KMS-11 (cell line): Measurements from ENCODE around the gene PSRC1.

ENCODE experiments used
- H2AFZ ChIP-seq: fragments of 200-600 bp; sonication (generic); 2 replicates; pipeline ENCODE4 v1.6.1; 2016; ENCODE audit warnings: antibody characterized with exemption, mixed run types, low read depth
- H3K27ac ChIP-seq: fragments of 200-600 bp; sonication (generic); 2 replicates; pipeline ENCODE4 v1.6.1; 2016; ENCODE audit warnings: mild to moderate bottlenecking, mixed run types
- H3K27me3 ChIP-seq: fragments of 200-600 bp; sonication (generic); 2 replicates; pipeline ENCODE4 v1.6.1; 2017; ENCODE audit warnings: mild to moderate bottlenecking, low read depth, mixed run types, moderate library complexity; ENCODE audit not compliant: insufficient read depth
- H3K36me3 ChIP-seq: fragments of 200-600 bp; sonication (generic); 2 replicates; pipeline ENCODE4 v1.6.1; 2017; ENCODE audit warnings: mild to moderate bottlenecking, mixed run types; ENCODE audit not compliant: insufficient read depth
- H3K4me1 ChIP-seq: fragments of 200-600 bp; sonication (generic); 2 replicates; pipeline ENCODE4 v1.6.1; 2016; ENCODE audit warnings: mild to moderate bottlenecking, low read depth, mixed run types; ENCODE audit not compliant: poor library complexity, severe bottlenecking
- H3K4me2 ChIP-seq: fragments of 200-600 bp; sonication (generic); 2 replicates; pipeline ENCODE4 v1.7.0; 2016; ENCODE audit warnings: mild to moderate bottlenecking, mixed run types
- H3K4me3 ChIP-seq: fragments of 200-600 bp; sonication (generic); IDR thresholded peaks from 2 replicates; pipeline ENCODE4 v1.6.1; 2017; ENCODE audit warnings: low read depth, low read length, mixed read lengths; ENCODE audit not compliant: insufficient read depth
- H3K79me2 ChIP-seq: fragments of 200-600 bp; sonication (generic); 2 replicates; pipeline ENCODE4 v1.6.1; 2016; ENCODE audit warnings: low read depth, mixed run types; ENCODE audit not compliant: insufficient read depth
- H3K9ac ChIP-seq: fragments of 200-600 bp; sonication (generic); 2 replicates; pipeline ENCODE4 v1.6.1; 2016; ENCODE audit warnings: mild to moderate bottlenecking, mixed run types
- H4K20me1 ChIP-seq: fragments of 200-600 bp; sonication (generic); 2 replicates; pipeline ENCODE4 v1.6.1; 2016; ENCODE audit warnings: mild to moderate bottlenecking, mixed run types; ENCODE audit not compliant: insufficient read depth
- CTCF ChIP-seq: fragments of 200-600 bp; sonication (generic); conservative IDR thresholded peaks from 2 replicates; pipeline ENCODE4 v1.6.1; 2017; ENCODE audit warnings: low read depth, mild to moderate bottlenecking, antibody characterized with exemption, low read length, moderate library complexity, mixed read lengths

PSRC1 gene

GRCh38 chr1:109312978-109313775 lies 30.2 kb upstream of the PSRC1 start:
- Histone ChIP-seq H3K4me3 (no peak overlapping the region), H3K79me2 (no peaks in the 10 kb centered on the region), H3K4me2 (no peak overlapping the region), H3K4me1 (no peaks in the 10 kb centered on the region), H3K36me3 (no peaks in the 10 kb centered on the region), H3K27ac (no peak overlapping the region), H3K9ac (no peak overlapping the region), H4K20me1 (no peaks in the 10 kb centered on the region), H2AFZ (no peak overlapping the region), H3K27me3 (no peaks in the 10 kb centered on the region)
- TF ChIP-seq CTCF, result no peak

- Histone ChIP-seq H3K27ac (no peak overlapping the region), H3K36me3 (no peaks in the 10 kb centered on the region), H3K4me1 (no peaks in the 10 kb centered on the region)
Measured at GRCh38 chr1:109312246-109312645, 29.3 kb upstream of the PSRC1 start.

GRCh38 chr1:109309347-109309746 lies 26.4 kb upstream of the PSRC1 start:
- H3K4me3 ChIP-seq, result no peak overlapping the region
- no peak overlapping the region for H3K9ac ChIP-seq
- H2AFZ ChIP-seq, result no peak overlapping the region
- H3K4me2 ChIP-seq, result no peak overlapping the region
- no peaks in the 10 kb centered on the region for H4K20me1 ChIP-seq
- TF ChIP-seq CTCF, result no peak
- no peaks in the 10 kb centered on the region for H3K4me1 ChIP-seq
- H3K27ac ChIP-seq, result no peak overlapping the region
- H3K36me3 ChIP-seq, result no peaks in the 10 kb centered on the region
- H3K79me2 ChIP-seq, result no peaks in the 10 kb centered on the region
- H3K27me3 ChIP-seq, result no peaks in the 10 kb centered on the region

More at GRCh38 chr1:109312246-109312645, 29.3 kb upstream of the PSRC1 start:
- Histone ChIP-seq H3K4me2 (no peak overlapping the region), H2AFZ (no peak overlapping the region), H3K79me2 (no peaks in the 10 kb centered on the region), H3K4me3 (no peak overlapping the region), H3K27me3 (no peaks in the 10 kb centered on the region), H4K20me1 (no peaks in the 10 kb centered on the region), H3K9ac (no peak overlapping the region)
- no peak for TF ChIP-seq CTCF

GRCh38 chr1:109307274-109308021 lies 24.5 kb upstream of the PSRC1 start:
- no peak for TF ChIP-seq CTCF
- Histone ChIP-seq H3K36me3 (no peaks in the 10 kb centered on the region), H3K79me2 (no peaks in the 10 kb centered on the region), H3K4me1 (no peaks in the 10 kb centered on the region), H4K20me1 (no peaks in the 10 kb centered on the region), H2AFZ (no peak overlapping the region), H3K27me3 (no peaks in the 10 kb centered on the region), H3K9ac (no peak overlapping the region), H3K27ac (no peak overlapping the region), H3K4me3 (no peak overlapping the region), H3K4me2 (no peak overlapping the region)
